Stomach (tissue), 4 donors: ENCODE data around the gene ERCC6L2.
A peak's percentile ranks its signal among the peaks of the same experiment; 100 is the strongest.

ENCODE experiments used
- CTCF ChIP-seq, 7 experiments: fragments of 450-650 bp in 4 of 7; fragments of 200-600 bp in 3 of 7; sonication (generic) in 3 of 7; IDR thresholded peaks; one replicate each; pipeline ENCODE4 v1.5.1; 2016 to 2019; ENCODE audit warnings: antibody characterized with exemption in 7 of 7, control low read depth in 2 of 7, mild to moderate bottlenecking in 1 of 7
- POLR2A ChIP-seq, 4 donors: fragments of 450-650 bp; IDR thresholded peaks; one replicate each; pipeline ENCODE4 v1.6.1; 2016; ENCODE audit warnings: antibody characterized with exemption in 4 of 4, control low read depth in 2 of 4, mild to moderate bottlenecking in 1 of 4, moderate library complexity in 1 of 4
- POLR2AphosphoS5 ChIP-seq, 3 donors: sonication (generic); formaldehyde crosslinking; IDR thresholded peaks; one replicate each; pipeline ENCODE4 v1.6.1; 2016; ENCODE audit warnings: antibody characterized with exemption in 3 of 3

DNA sequence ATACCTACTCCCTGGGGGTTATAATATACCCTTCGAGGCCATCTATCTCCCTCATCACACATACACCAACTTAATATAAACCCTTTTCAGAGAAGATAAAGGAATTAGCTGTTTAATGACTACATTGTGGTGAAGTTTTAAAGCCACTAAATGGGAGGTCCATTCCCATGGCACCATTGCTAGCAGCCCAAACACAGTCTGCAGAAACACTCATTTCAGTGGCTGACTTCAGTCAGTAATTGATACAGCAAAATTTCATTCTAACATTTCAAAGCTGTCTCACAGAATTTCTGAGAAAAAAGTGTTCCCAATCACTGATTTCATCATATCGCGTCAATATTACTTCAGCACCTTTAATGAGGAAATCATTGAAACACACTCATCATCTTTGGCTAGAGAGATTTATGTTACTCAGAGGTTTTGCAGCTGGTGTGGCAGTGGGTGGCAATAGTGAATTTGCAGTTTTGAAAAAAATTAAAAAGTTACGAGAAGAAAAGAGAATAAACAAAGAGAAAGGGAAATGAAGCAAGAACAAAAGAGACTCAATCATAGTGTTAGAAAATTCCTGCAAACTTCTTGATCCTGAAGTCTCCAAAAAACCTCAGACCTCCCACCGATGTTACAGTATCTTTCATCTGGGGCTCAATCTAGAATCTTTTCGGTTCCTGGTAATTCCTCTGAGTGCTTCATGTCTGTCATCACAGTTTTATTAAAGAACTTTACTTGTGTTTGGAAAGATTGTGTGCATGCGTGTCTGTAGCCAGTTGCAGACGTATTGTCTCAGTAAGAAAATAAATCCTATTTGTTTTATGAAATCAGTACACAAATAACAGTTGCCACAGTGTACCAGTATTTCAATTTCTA lies 105.0 kb downstream of the ERCC6L2 start:
- TF ChIP-seq CTCF (IDR thresholded peaks at IDR 0.05) (no peak), POLR2A (IDR thresholded peaks at IDR 0.05) (no peak), POLR2AphosphoS5 (IDR thresholded peaks at IDR 0.05) (peak in 1 of 3 donors; percentile 39)
